HEK293T (cell line): ENCODE results near the gene SH3PXD2B.
"Not testable (repeated sequence)": the region's sequence is repeated elsewhere in the genome, so short reads cannot be mapped to it uniquely, and the experiment has no call there.

Experiments used
- CTCF ChIA-PET: fragments of 350-600 bp; formaldehyde crosslinking; extraction: SDS; loops from one replicate; lab custom pipeline; 2021; ENCODE audit warnings: antibody characterized with exemption, inconsistent platforms; lab: Yijun Ruan, JAX
- POLR2A ChIA-PET: fragments of 350-600 bp; formaldehyde crosslinking; extraction: SDS; loops from one replicate; lab custom pipeline; 2020; ENCODE audit warnings: antibody characterized with exemption, inconsistent platforms; lab: Yijun Ruan, JAX
- DNase-seq: peaks from one replicate; pipeline ENCODE4 v3.0.0; 2012; ENCODE audit warnings: mixed read lengths; ENCODE audit errors: extremely low spot score
- ARNT ChIP-seq: fragments of 450-650 bp; IDR thresholded peaks from 2 replicates; pipeline ENCODE4 v1.6.1; 2017; ENCODE audit warnings: mild to moderate bottlenecking
- BHLHE40 ChIP-seq: fragments of 450-650 bp; IDR thresholded peaks from 2 replicates; pipeline ENCODE4 v1.6.1; 2016; ENCODE audit warnings: mild to moderate bottlenecking, moderate library complexity, borderline replicate concordance
- CTBP1 ChIP-seq: fragments of 450-650 bp; IDR thresholded peaks from 2 replicates; pipeline ENCODE4 v1.6.1; 2016; ENCODE audit warnings: borderline replicate concordance
- ELF4 ChIP-seq: fragments of 450-650 bp; IDR thresholded peaks from 2 replicates; pipeline ENCODE4 v1.6.1; 2017; ENCODE audit warnings: antibody characterized with exemption
- FOXA1 ChIP-seq: fragments of 450-650 bp; IDR thresholded peaks from 2 replicates; pipeline ENCODE4 v1.6.1; 2016; ENCODE audit warnings: mild to moderate bottlenecking
- FOXK2 ChIP-seq: fragments of 450-650 bp; IDR thresholded peaks from 2 replicates; pipeline ENCODE4 v1.6.1; 2016; ENCODE audit warnings: mild to moderate bottlenecking
- FOXM1 ChIP-seq: fragments of 450-650 bp; IDR thresholded peaks from 2 replicates; pipeline ENCODE4 v1.6.1; 2017; ENCODE audit warnings: mild to moderate bottlenecking, borderline replicate concordance
- HDGF ChIP-seq: fragments of 450-650 bp; IDR thresholded peaks from 2 replicates; pipeline ENCODE4 v1.6.1; 2017; ENCODE audit warnings: antibody characterized with exemption, borderline replicate concordance
- L3MBTL2 ChIP-seq: fragments of 450-650 bp; conservative IDR thresholded peaks from 2 replicates; pipeline ENCODE4 v1.6.1; 2016; ENCODE audit warnings: mild to moderate bottlenecking
- LEF1 ChIP-seq: fragments of 450-650 bp; IDR thresholded peaks from 2 replicates; pipeline ENCODE4 v1.6.1; 2017; ENCODE audit warnings: mild to moderate bottlenecking, borderline replicate concordance
- NFRKB ChIP-seq: fragments of 450-650 bp; IDR thresholded peaks from 2 replicates; pipeline ENCODE4 v1.6.1; 2016; ENCODE audit warnings: mild to moderate bottlenecking, moderate library complexity
- PKNOX1 ChIP-seq: fragments of 450-650 bp; IDR thresholded peaks from 2 replicates; pipeline ENCODE4 v1.6.1; 2016
- SP1 ChIP-seq: fragments of 450-650 bp; IDR thresholded peaks from 2 replicates; pipeline ENCODE4 v1.6.1; 2017
- SUZ12 ChIP-seq: fragments of 450-650 bp; IDR thresholded peaks from 2 replicates; pipeline ENCODE4 v1.6.1; 2016; ENCODE audit warnings: mild to moderate bottlenecking
- TARDBP ChIP-seq: fragments of 450-650 bp; IDR thresholded peaks from 2 replicates; pipeline ENCODE4 v1.6.1; 2016
- ZNF384 ChIP-seq: fragments of 450-650 bp; IDR thresholded peaks from 2 replicates; pipeline ENCODE4 v1.6.1; 2016

The SH3PXD2B gene

GRCh38 chr5:172373680-172374079 lies 80.6 kb downstream of the SH3PXD2B start:
- no peak for DNase-seq
- TF ChIP-seq NFRKB (no peak), HDGF (no peak), FOXK2 (no peak), TARDBP (no peak), LEF1 (no peak), PKNOX1 (no peak), L3MBTL2 (no peak)
- ChIA-PET POLR2A (no interaction called here), CTCF (no interaction called here)

GRCh38 chr5:172371684-172372083 lies 82.6 kb downstream of the SH3PXD2B start:
- no peak for DNase-seq
- TF ChIP-seq LEF1 (no peak), ELF4 (no peak), L3MBTL2 (no peak), TARDBP (no peak), FOXA1 (no peak), HDGF (no peak), SP1 (no peak), PKNOX1 (no peak), SUZ12 (no peak), BHLHE40 (no peak), ZNF384 (no peak), NFRKB (no peak), ARNT (no peak), CTBP1 (no peak), FOXM1 (no peak), FOXK2 (no peak)
- CTCF ChIA-PET, result interaction anchor here (0.8 kb wide), 1 partner anchor 80 kb away, joined by 4 read pairs; no protein-coding TSS in a partner anchor
- POLR2A ChIA-PET, result no interaction called here

GRCh38 chr5:172370648-172371545 lies 83.4 kb downstream of the SH3PXD2B start:
- CTCF ChIA-PET, result interaction anchor here (0.8 to 1.8 kb wide), 3 partner anchors 12 to 272 kb away, joined by 3 to 6 read pairs (median 4); no protein-coding TSS in a partner anchor
- TF ChIP-seq FOXA1 (no peak), HDGF (no peak), FOXK2 (no peak), LEF1 (no peak), FOXM1 (no peak), ZNF384 (no peak), L3MBTL2 (no peak), ARNT (no peak), PKNOX1 (no peak), SP1 (no peak), BHLHE40 (no peak), SUZ12 (no peak), CTBP1 (no peak), NFRKB (no peak), ELF4 (no peak)
- POLR2A ChIA-PET, result no interaction called here
- no peak for DNase-seq

- CTCF ChIA-PET, result interaction anchor here (0.9 to 1.8 kb wide), 2 partner anchors 12 to 273 kb away, joined by 3 to 6 read pairs; no protein-coding TSS in a partner anchor
- no peak for DNase-seq
- POLR2A ChIA-PET, result no interaction called here
- TF ChIP-seq FOXM1 (no peak), ELF4 (no peak), NFRKB (no peak), SP1 (no peak), BHLHE40 (no peak), ARNT (no peak), L3MBTL2 (no peak), CTBP1 (no peak), TARDBP (no peak), ZNF384 (no peak), PKNOX1 (no peak), SUZ12 (no peak), LEF1 (no peak), FOXA1 (no peak), HDGF (no peak), FOXK2 (no peak)
Observed at GRCh38 chr5:172370237-172370640, 84.1 kb downstream of the SH3PXD2B start.

GRCh38 chr5:172368699-172369098 lies 85.6 kb downstream of the SH3PXD2B start:
- DNase-seq, POLR2A ChIA-PET, CTCF ChIA-PET: not testable (repeated sequence)

- CTCF ChIA-PET, result no interaction called here
- DNase-seq, result no peak
- POLR2A ChIA-PET, result no interaction called here
- no peak for TF ChIP-seq TARDBP
- TF ChIP-seq HDGF, result no peak
- TF ChIP-seq FOXM1, result no peak
- no peak for TF ChIP-seq ZNF384
- TF ChIP-seq FOXA1, result no peak
- TF ChIP-seq LEF1, result no peak
- no peak for TF ChIP-seq SUZ12
Observed at GRCh38 chr5:172365948-172366608, 88.2 kb downstream of the SH3PXD2B start.
